Adrenal gland (tissue), 5 donors: Measurements from ENCODE around the gene CRY1.

Experiments
- POLR2A ChIP-seq, 2 donors: fragments of 450-650 bp; IDR thresholded peaks; one replicate each; pipeline ENCODE4 v1.6.1; 2017; ENCODE audit warnings: antibody characterized with exemption in 2 of 2, mild to moderate bottlenecking in 2 of 2, moderate library complexity in 1 of 2
- TF ChIP-seq, protein P1 (sequence below), 6 experiments: fragments of 450-650 bp in 4 of 6; fragments of 200-600 bp in 2 of 6; sonication (generic) in 1 of 6; IDR thresholded peaks; 1 replicate in 5 of 6; 2 replicates in 1 of 6; pipeline versions ENCODE4 v1.5.1 to v1.8.0; 2016 to 2021; ENCODE audit warnings: antibody characterized with exemption in 6 of 6, mild to moderate bottlenecking in 2 of 6, moderate library complexity in 1 of 6
- donor health status: DM: no; HTN: no; CAD: no.

DNA sequence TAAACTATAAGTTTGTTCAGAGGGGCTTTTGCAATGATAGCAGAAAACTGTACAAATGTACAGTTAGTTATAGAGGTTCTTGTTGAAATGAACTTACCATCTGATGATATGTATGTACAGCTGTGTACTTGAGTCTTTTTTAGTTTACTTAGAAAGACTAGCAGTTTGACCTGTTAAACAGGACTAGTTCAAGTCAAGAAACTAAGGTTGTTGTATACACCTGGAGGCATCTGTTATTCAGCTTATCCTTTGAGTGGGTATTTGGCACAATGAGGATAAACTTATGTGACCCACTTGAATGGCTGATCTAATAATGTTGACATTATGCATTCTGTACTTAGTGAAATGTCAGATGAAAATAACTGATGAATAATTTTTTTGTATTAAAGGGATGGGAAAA lies 119.8 kb downstream of the CRY1 start:
- TF ChIP-seq, protein P1, sequence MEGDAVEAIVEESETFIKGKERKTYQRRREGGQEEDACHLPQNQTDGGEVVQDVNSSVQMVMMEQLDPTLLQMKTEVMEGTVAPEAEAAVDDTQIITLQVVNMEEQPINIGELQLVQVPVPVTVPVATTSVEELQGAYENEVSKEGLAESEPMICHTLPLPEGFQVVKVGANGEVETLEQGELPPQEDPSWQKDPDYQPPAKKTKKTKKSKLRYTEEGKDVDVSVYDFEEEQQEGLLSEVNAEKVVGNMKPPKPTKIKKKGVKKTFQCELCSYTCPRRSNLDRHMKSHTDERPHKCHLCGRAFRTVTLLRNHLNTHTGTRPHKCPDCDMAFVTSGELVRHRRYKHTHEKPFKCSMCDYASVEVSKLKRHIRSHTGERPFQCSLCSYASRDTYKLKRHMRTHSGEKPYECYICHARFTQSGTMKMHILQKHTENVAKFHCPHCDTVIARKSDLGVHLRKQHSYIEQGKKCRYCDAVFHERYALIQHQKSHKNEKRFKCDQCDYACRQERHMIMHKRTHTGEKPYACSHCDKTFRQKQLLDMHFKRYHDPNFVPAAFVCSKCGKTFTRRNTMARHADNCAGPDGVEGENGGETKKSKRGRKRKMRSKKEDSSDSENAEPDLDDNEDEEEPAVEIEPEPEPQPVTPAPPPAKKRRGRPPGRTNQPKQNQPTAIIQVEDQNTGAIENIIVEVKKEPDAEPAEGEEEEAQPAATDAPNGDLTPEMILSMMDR (IDR thresholded peaks at IDR 0.05), result no peak
- TF ChIP-seq POLR2A (IDR thresholded peaks at IDR 0.05), result no peak
